KG1 (cell line): ENCODE results near the gene PDPR.
"Not testable (repeated sequence)": the region's sequence is repeated elsewhere in the genome, so short reads cannot be mapped to it uniquely, and the experiment has no call there.

ENCODE experiments used
- DNase-seq: peaks from one replicate; lab custom pipeline; 2025; lab: John Stamatoyannopoulos, UW

Gene PDPR

DNA sequence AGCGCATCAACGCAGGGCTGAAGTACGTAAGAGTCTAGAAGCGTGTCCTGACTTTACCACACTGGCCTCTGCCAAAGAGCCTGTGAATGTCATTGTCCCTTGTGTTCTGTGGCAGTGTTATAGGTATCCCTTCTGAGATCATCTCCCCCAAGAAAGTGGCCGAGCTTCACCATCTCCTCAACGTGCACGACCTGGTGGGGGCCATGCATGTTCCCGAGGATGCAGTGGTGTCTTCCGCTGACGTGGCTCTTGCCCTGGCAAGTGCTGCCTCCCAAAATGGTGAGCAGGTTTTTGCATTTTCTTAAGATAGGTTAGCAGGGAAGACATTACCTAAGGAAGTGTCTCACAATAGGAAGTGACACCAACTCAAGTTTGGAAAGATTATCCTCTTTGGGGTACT is 14.7 kb downstream of the PDPR start:
- DNase-seq, result not testable (repeated sequence)

DNA sequence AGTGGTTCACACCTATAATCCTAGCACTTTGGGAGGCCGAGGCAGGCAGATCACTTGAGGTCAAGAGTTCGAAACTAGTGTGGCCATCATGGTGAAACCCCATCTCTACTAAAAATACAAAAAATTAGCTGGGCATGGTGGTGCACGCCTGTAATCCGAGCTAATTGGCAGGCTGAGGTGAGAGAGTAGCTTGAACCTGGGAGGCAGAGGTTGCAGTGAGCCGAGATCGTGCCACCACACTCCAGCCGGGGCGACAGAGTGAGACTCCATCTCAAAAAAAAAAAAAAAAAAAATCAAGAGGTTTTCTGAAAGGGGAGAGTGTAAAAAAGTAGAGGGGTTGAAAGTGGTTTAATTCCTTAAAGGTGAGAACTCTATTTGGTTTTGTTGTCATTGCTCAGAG is 21.7 kb downstream of the PDPR start:
- not testable (repeated sequence) for DNase-seq

DNA sequence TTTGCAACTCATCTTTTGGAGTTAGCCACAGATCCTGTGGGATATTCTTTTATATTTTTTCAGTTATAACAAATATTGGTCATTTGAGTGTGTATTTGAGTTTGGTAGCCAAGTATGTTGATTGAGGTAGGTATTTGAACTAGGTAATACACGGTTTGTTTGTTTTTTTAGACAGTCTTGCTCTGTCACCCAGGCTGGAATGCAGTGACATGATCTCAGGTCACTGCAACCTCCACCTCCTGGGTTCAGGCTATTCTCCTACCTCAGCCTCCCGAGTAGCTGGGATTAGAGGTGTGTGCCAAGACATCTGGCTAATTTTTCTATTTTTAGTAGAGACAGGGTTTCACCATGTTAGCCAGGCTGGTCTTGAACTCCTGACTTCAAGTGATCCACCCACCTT is 22.5 kb downstream of the PDPR start:
- not testable (repeated sequence) for DNase-seq

DNA sequence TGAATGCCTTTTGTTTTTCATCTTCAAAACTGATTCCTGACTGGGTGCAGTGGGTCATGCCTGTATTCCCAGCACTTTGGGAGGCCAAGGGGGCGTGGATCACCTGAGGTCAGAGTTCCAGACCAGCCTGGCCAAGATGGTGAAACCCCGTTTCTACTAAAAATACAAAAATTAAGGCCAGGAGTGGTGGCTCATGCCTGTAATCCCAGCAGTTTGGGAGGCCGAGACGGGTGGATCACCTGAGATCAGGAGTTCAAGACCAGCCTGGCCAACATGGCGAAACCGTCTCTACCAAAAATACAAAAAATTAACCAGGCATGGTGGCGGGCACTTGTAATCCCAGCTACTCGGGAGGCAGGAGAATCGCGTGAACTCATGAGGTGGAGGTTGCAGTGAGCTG is 28.6 kb downstream of the PDPR start:
- not testable (repeated sequence) for DNase-seq

DNA sequence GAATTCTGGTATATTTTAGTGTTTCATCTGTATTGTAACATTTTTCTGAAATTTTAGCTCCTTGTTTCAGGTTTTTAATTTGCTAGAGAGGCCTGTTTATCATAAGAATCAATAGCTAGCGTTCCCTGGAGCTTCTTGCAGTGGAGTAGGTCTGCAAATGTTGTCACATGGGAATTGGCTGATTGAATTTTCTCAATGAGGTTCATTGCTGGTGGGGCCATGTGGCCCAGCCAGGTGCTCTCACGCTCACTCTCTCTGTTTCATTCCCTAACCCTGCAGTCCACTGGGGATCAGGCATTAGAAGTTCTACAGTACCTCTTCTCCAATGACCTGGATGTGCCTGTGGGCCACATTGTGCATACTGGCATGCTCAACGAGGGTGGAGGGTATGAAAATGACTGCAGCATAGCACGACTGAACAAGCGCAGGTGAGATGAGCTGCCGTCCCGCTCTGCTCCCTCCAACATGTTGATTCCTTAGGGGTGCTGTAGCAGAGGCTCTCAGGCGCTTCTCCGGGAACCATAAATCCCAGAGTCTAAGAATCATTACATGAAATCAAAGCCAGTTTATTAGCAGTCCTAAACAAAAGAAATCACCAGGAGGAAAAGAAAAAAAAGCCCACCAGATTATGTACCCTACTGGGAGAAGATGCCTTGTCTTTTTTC is 29.2 kb downstream of the PDPR start:
- DNase-seq, result not testable (repeated sequence)

DNA sequence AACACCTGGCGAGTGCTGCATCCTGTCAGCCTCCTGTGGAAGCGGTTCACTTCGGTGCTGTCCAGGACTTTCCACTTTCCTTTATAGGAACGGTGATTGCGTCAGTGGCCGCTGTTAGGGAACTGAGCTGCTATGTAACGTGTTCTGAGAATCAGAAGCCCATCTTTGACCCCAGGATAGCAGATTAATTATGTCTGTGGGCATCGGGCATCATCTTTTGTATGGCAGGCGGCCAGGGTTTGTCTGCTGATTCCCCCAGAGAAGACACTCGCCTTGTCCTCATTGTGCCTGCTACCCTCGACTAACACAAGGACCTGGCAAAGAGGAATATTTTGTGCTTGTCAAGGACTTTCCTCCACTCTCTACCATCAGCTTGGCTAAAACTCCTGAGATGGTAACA is 33.7 kb downstream of the PDPR start:
- not testable (repeated sequence) for DNase-seq

DNA sequence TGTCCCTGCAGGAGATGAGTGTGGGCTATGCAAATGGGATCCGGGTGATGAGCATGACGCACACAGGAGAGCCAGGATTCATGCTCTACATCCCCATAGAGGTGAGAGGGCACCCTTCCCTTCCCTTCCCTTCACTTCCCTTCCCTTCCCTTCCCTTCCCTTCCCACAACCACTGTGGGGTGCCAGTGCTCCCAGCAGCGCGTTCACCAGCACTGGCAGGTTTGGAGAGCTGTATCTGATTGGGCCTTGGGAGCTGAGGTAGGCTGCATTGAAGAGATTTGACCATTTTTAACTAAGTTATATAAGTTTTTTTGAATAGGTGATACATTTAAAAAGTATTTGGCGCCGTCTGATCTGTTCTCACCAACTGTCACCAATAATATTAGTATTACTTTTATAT is 34.3 kb downstream of the PDPR start:
- not testable (repeated sequence) for DNase-seq

DNA sequence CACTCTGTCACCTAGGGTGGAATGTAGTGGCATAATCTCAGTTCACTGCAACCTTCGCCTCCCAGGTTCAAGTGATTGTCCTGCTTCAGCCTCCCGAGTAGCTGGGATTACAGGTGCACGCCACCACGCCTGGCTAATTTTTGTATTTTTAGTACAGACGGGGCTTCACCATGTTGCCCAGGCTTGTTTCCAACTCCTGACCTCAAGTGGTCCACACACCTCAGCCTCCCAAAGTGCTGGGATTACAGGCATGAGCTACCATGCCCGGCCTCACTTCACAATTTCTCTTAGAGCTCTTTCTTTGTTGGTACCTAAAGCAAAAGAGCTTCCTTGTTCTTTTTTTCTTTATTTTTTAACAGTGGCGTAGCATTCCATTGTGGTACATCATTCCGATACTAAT is 35.2 kb downstream of the PDPR start:
- DNase-seq, result not testable (repeated sequence)

DNA sequence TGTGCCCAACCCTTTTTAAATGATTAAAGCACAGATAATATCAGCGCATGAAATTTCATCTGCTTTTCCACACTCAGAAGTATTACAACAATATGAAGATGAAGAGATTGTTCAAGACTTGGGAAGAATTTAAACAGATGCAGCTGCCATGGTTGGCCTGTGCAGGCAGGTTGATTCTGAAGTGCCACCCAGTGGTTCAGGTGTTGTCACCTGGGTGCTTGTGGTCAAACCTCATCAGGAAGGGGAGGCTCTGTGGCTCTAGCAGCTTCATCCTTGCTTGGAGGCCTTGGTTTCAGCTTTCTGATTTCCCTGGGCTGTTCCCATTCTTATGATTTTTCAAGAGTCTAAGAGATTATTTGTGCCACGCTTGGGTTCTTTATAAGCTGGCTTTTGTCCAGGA is 37.3 kb downstream of the PDPR start:
- no peak for DNase-seq

DNA sequence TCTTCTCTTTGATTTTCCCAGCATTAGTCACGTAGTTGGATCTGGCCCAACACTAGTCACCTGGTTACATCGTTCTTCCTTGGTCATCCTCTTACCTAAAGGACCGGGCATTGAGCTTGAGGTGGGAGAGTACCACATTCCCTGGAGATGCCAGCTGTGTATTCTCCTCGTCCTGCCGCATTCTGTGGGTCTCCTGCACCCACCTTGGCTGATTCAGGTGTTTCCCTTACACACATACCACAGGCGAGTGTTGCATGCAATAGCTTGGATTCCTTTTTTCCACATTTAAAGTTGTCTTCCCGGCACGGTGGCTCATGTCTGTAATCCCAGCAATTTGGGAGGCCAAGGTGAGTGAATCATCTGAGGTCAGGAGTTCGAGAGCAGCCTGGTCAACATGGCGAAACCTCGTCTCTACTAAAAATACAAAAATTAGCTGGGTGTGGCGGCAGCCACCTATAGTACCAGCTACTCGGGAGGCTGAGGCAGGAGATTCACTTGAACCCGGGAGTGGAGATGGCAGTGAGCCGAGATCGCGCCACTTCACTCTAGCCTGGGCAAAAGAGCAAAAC is 37.9 kb downstream of the PDPR start:
- DNase-seq, result no peak

DNA sequence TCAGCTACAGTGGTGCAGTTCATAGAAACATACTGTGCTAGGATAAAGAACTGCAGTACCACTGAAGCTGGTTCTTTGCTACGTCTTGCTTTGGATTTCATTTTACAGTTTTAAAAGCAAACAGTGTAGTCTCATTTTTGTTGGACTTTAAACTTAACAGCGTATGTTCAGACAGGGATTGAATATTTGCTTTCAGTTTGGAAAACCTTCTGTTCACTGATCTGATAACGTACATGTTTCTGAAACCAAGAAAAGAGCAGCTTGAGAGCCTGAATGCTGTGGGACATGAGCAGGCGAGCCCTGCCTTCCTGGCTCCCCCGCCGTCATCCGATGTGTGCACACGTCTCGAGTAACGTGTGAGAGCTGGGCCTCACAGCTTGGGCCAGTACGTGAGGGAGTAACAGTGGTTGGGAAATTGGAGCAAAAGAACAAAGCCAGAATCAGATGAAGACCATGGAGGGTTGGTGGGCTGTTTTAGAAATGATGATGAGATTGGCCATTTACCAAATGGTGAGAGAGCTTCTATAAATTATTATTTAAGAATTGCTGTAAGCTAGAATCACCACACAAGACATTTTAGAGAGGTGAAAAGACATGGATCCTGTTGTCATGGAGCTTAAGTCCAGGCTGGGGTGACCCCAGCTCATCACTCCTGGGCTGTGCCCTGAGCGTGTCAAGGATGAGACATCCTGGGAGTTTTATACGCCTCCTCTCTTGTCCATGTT is 38.6 kb downstream of the PDPR start:
- DNase-seq, result no peak

DNA sequence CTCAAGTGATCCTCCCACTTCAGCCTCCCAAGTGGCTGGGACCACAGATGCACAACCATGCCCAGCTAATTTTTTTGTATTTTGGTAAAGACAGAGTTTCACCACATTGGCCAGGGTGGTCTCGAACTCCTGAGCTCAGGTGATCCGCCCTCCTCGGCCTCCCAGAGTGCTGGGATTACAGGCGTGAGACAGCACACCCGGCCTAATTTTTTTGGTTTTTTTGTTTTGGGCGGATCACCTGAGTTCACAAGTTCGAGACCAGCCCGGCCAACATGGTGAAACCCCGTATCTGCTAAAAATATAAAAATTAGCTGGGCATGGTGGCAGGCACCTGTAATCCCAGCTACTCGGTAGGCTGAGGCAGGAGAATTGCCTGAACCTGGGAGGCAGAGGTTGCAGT is 40.6 kb downstream of the PDPR start:
- DNase-seq, result not testable (repeated sequence)

DNA sequence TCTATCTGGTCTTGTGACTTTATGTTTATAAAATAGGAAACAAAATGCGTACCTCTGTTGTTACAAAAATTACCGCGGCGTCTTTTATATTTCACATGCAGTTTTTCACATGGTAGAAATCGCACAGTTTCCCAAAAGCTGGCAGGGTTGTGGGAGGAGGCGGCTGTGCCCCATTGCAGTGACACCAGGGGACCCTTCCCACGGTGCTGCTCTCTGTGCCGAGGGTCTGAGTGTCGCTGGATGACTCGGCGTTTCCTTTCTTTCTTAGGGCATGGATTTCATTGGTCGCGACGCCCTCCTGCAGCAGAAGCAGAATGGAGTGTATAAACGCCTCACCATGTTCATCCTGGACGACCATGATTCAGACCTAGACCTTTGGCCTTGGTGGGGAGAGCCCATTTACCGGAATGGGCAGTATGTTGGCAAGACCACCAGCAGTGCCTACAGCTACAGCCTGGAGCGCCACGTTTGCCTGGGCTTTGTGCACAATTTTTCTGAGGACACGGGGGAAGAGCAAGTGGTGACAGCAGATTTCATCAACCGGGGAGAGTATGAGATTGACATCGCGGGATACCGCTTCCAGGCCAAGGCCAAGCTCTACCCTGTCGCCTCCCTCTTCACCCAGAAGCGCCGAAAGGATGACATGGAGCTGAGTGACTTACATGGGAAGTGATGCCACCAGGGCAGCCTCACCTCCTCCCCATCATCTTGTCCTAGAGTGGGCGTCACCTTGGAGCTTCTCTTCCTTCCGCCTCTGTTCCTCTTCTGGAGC is 42.3 kb downstream of the PDPR start:
- DNase-seq, result no peak

DNA sequence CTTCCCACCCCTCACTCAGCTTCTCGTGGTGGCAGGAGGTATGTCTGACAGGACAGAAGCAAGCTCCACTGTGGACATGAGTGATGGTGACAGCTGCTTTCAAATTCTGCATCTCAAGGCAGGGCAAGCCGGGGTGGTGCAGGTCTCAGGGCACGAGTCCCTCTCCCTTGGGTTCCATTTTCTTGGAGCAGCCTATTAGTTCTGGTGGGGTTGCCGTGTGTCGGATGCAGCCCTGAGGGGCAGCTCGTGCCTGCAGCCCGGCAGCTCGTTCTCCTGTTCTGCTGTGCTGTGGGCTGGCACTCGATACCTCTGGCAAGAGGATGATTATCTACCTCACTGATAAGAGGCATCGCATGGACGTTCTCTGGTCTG is 43.0 kb downstream of the PDPR start:
- no peak for DNase-seq

DNA sequence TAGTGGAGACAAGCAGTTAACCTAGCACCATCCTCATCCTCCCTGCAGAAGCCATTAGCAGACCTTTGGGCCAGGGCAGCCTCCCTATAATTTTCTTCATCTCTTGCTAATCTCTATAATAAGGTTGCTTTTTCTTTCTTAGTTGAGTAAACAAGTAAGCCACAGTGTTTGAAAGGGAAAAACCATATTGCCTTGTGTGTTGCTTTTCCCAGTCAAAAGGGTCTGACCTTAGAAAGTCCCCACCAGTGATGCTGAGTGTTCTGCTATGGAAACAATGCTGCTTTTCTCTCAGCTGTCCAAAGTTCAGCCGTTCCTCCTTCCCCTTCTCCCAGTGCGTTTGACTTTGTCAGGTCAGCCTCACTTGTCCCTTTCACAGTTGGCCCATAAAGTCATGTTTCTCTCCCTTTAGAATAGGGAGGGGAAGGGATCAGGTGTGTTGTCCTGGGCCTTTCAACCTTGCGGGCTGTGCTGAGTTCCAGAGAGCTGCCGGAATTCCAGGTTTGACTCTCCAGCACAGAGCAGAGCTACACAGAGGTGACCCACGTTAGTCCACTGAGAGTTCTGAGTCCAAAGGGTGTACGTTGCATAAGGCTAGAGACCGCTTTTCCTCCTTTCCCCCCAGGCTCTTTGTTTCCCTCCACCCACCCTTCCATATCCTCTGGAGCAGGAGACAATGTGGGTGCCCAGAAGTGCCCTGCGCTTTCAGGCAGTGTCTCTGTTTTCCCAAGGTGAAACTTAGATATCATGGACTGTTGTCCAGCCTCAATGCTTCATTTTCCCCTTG is 43.5 kb downstream of the PDPR start:
- DNase-seq, result no peak

DNA sequence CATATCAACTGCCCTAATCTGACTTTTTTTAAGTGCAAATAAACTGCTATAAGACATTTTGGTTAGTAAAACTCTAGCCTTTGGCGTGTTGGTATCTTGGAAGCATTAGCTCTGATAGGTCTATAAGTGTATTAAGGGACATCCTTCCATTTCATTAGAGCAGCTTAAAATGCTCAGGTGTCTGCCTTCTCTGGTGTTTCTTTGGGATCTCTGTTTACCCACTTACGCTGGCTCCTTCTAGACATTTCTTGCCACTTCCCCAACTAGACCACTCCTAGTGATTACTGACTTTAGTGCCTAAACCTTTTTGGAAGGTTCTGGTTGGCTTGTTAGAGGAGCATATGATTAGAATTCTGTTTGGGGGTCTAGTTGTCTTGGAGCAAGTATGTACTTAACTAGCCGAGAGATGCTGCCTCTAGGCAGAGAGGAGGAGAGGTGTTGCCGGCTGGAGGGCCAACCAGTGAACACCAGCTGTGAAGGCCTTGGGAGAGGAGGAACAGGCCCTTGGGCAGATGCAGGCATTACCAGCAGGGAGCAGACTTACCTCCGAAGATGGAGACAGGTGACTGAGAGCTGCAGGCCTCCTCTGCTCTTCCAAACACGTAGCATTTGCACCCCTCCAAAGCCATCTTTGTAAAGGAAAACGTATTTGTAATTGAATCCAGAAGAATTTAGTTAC is 44.3 kb downstream of the PDPR start:
- no peak for DNase-seq

DNA sequence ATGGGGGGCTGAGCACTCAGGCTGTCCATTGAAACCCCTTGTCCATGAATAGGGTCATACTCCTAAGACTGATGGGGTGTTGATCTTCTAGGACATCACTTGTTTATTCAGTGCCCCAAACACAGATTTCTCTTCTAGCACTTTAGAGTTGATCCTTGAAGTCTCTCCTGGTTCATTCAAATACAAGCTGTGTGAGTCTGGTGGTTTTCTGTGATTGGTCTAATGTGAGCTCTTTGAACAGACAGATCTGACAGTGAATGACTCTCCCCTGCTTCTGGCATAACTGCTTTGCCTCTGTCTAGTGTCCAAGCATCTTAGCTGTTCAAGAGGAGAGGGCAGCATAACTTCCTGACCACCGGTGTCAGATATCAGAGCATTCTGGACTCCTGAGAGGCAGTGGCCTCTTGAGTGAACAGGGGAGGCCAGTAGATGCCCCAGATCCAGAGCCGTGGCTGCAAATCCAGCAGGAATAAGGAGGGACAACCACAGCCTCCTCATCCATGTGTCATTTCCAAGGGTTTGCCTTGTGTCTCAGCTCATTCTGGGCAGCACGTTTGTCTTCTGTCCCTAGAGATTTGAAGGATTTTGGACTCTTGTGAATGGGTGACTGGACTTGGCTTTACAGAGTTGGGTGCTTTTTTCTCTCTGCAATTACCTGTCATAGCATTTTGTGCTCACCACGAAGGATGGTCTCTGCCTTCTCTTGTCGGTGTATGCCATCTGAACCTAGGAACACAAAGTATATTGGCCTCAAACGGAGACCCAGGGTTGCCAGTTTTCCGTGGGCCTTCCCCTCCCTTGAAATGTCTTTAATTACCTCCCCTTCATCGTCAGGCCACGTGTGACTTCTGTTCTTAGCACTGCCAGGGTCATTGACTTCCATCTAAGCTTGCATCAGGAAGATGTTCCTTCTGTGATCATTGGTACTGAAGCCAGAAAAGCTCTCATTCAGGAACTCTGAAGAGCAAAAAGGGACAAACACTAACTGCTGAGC is 45.5 kb downstream of the PDPR start:
- DNase-seq, result no peak

DNA sequence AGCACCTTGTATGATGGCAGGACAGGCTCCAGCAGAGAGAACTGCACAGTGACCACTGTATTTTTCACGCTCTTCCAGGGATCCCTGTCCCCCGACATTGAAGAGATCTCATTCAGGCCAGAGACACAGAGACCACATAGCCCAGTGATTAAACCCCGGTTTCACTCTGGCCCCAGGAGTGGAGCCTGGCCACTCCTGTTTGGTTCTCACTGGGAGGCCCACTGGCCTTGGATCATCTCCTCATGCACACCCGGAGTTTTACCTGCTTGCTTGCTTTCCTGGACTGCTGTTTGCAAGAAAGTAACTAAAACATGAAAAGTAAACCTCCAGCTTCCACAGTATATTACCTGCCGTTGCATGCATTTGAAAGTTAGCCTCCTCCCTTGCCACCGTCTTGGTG is 46.3 kb downstream of the PDPR start:
- no peak for DNase-seq

DNA sequence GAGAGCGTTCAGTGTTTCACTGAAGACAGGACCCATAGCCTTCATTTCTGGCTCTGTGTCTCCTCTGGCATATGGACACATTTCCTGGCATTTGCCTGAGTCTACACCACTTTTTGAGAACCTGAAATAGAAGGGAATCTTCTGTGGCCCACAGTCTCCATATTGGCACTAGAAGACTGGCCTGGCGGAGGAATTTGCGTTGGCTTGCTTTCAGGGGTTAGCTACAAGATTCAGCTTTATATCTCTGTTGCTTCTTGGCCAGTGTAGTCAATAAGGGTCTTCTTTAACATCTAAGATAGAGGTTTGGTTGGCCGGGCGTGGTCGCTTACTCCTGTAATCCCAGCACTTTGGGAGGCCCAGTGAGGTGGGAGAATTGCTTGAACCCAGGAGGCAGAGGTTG is 46.7 kb downstream of the PDPR start:
- DNase-seq, result no peak

DNA sequence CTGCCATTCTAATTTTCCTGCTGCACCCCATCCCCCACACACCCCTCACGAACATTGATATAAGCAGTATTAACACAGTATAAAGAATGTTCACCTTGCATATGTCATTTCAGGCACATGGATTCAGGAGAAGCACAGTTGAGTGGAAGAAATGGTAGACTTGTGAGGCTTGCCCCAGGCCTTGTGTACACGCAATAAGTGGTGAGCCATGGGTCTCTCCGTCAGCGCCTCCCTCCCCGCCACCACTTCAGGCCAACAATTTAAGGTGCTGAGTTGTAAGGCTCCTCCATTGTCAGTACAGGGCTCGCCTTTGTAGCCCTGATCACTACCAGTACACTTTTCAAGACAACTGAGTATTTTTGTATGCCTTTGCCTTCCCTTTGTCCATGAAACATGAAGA is 47.2 kb downstream of the PDPR start:
- no peak for DNase-seq
